Endodermal cell (in vitro differentiated cells): ENCODE measurements around the gene GNAT1. TPM values are rescaled to one million over a fixed set of nuclear protein-coding genes. Genes with fewer than 3 reads are reported as not detected.
A peak's percentile ranks its signal among the peaks of the same experiment; 100 is the strongest.

Source experiments
- DNase-seq: peaks from one replicate; pipeline ENCODE4 v3.0.0-alpha.2; 2017
- H3K27ac ChIP-seq: 2 replicates; pipeline ENCODE4 v1.5.1; 2013; ENCODE audit warnings: mild to moderate bottlenecking, low read depth, low read length, moderate library complexity
- H3K27me3 ChIP-seq: 2 replicates; pipeline ENCODE4 v1.6.1; 2013; ENCODE audit warnings: mild to moderate bottlenecking, low read length, moderate library complexity; ENCODE audit not compliant: insufficient read depth, control insufficient read depth, poor library complexity, severe bottlenecking
- H3K36me3 ChIP-seq: 2 replicates; pipeline ENCODE4 v1.7.0; 2013; ENCODE audit warnings: mild to moderate bottlenecking, low read length, moderate library complexity; ENCODE audit not compliant: control insufficient read depth, insufficient read depth
- H3K4me1 ChIP-seq: one replicate; pipeline ENCODE4 v1.7.0; 2013; ENCODE audit warnings: low read length; ENCODE audit not compliant: control insufficient read depth, insufficient read depth
- H3K4me3 ChIP-seq: 2 replicates; pipeline ENCODE4 v1.5.1; 2013; ENCODE audit warnings: mild to moderate bottlenecking, low read length, moderate library complexity
- H3K9ac ChIP-seq: 2 replicates; pipeline ENCODE4 v1.6.1; 2013; ENCODE audit warnings: mild to moderate bottlenecking, low read length, moderate library complexity; ENCODE audit not compliant: poor library complexity, severe bottlenecking; ENCODE audit errors: extremely low read depth
- H3K9me3 ChIP-seq: 2 replicates; pipeline ENCODE4 v1.6.1; 2013; ENCODE audit warnings: mild to moderate bottlenecking, low read length, moderate library complexity; ENCODE audit not compliant: control insufficient read depth
- H3K27ac Mint-ChIP-seq: 2 replicates; pipeline ENCODE4 v1.8.0; 2020; ENCODE audit warnings: mixed read lengths
- H3K27me3 Mint-ChIP-seq: 2 replicates; pipeline ENCODE4 v1.8.0; 2021; ENCODE audit warnings: mild to moderate bottlenecking, mixed read lengths; ENCODE audit not compliant: insufficient read depth
- H3K36me3 Mint-ChIP-seq: 2 replicates; pipeline ENCODE4 v1.8.0; 2020; ENCODE audit warnings: low read depth, mixed read lengths
- H3K4me1 Mint-ChIP-seq: 2 replicates; pipeline ENCODE4 v1.8.0; 2020; ENCODE audit warnings: mixed read lengths
- H3K4me3 Mint-ChIP-seq: 2 replicates; pipeline ENCODE4 v1.8.0; 2020; ENCODE audit warnings: mild to moderate bottlenecking, moderate library complexity, mixed read lengths
- H3K9me3 Mint-ChIP-seq: 2 replicates; pipeline ENCODE4 v1.8.0; 2020; ENCODE audit warnings: mild to moderate bottlenecking, mixed read lengths
- WGBS, 2 experiments: methylation state at CpG; one replicate each; pipeline versions ENCODE4 v1.1.5 to v1.1.7; 2013; ENCODE audit warnings: missing lambda C conversion rate in 2 of 2, mixed read lengths in 1 of 2; ENCODE audit not compliant: insufficient coverage in 1 of 2, insufficient read length in 1 of 2; 5-methylcytosine and 5-hydroxymethylcytosine counted together
- total RNA-seq, 2 donors: library from RNA; stranded (reverse); fragmentation: NEBNext Ultra II Directional in 1 of 2; extraction: Animal tissue kit (Norgen Biotek cat#: 25700) in 1 of 2; gene quantifications; 2 replicates in 1 of 2; 3 replicates in 1 of 2; pipeline ENCODE4 v1.2.1, GENCODE V29; 2021
- TF ChIP-seq, protein P1 (sequence below): fragments of 200-600 bp; sonication (generic); conservative IDR thresholded peaks from 2 replicates; pipeline ENCODE4 v1.5.0; 2021; ENCODE audit warnings: antibody characterized with exemption, mild to moderate bottlenecking

The GNAT1 gene
- total RNA-seq, 2 donors from 2014 or later, result 0.42 to 1.2 TPM

DNA sequence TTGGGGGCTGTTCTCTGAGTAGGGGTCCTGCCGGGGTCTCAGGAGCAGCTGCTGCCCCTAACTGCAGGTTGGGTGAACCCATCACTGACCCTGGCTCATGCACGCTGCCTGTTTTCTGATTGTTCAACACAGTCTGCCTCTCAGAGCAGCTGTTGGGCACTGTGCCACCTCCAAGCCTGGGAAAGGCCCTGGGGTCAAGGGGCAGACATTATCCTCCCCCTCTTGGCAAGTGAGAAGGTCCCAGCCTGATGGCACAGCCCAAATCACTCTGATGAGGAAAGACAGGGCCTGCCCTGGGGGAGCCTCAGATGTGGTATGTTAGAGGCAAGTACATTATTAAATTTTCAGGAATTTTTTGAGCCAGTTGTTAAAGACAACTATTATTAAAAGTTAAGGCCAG, 14.1 kb upstream of the GNAT1 start:
- TF ChIP-seq, protein P1, sequence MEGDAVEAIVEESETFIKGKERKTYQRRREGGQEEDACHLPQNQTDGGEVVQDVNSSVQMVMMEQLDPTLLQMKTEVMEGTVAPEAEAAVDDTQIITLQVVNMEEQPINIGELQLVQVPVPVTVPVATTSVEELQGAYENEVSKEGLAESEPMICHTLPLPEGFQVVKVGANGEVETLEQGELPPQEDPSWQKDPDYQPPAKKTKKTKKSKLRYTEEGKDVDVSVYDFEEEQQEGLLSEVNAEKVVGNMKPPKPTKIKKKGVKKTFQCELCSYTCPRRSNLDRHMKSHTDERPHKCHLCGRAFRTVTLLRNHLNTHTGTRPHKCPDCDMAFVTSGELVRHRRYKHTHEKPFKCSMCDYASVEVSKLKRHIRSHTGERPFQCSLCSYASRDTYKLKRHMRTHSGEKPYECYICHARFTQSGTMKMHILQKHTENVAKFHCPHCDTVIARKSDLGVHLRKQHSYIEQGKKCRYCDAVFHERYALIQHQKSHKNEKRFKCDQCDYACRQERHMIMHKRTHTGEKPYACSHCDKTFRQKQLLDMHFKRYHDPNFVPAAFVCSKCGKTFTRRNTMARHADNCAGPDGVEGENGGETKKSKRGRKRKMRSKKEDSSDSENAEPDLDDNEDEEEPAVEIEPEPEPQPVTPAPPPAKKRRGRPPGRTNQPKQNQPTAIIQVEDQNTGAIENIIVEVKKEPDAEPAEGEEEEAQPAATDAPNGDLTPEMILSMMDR, result no peak
- Histone ChIP-seq H3K9ac (no peak overlapping the region), H3K27ac (no peak overlapping the region), H3K4me1 (peaks cover 3% of the 10 kb centered on the region), H3K36me3 (peaks cover 5% of the 10 kb centered on the region), H3K4me3 (no peak overlapping the region), H3K9me3 (no peaks in the 10 kb centered on the region), H3K27me3 (no peaks in the 10 kb centered on the region)
- Mint-ChIP-seq H3K27ac (no peak overlapping the region), H3K4me3 (no peak overlapping the region), H3K9me3 (no peaks in the 10 kb centered on the region), H3K4me1 (peaks cover 12% of the 10 kb centered on the region), H3K27me3 (peaks cover 3% of the 10 kb centered on the region), H3K36me3 (peaks cover 45% of the 10 kb centered on the region)
- no peak for DNase-seq
- 94% methylated on average over 2 of the region's 2 CpGs; no CpG with 5 or more reads in 1 of the 2 experiments for WGBS, 2 experiments

DNA sequence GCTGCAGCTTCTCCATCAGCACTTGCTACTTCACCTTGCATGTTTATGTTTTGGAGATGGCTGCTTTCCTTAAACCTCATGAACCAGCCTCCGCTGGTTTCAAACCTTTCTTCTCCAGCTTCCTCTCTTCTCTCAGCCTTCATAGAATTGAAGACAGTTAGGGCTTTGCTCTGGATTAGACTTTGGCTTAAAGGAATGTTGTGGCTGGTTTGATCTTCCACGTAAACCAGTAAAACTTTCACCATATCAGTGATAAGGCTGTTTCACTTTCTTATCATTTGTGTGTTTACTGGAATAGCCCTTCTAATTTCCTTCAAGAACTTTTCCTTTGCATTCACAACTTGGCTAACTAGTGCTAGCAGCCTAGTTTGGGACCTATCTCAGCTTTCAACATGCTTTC, 11.7 kb upstream of the GNAT1 start:
- Mint-ChIP-seq H3K36me3 (peaks cover 54% of the 10 kb centered on the region), H3K9me3 (no peaks in the 10 kb centered on the region), H3K27me3 (peaks cover 8% of the 10 kb centered on the region), H3K4me3 (no peak overlapping the region), H3K4me1 (peaks cover 13% of the 10 kb centered on the region), H3K27ac (peak overlapping the region; percentile 10)
- TF ChIP-seq, protein P1, result no peak
- H3K4me1 ChIP-seq, result peaks cover 6% of the 10 kb centered on the region
- no peaks in the 10 kb centered on the region for H3K9me3 ChIP-seq
- peaks cover under 1% of the 10 kb centered on the region for H3K36me3 ChIP-seq
- no peak for DNase-seq
- H3K27ac ChIP-seq, result no peak overlapping the region
- no peaks in the 10 kb centered on the region for H3K27me3 ChIP-seq
- 40 to 52% methylated on average over 2 of the region's 2 CpGs for WGBS, 2 experiments
- no peak overlapping the region for H3K4me3 ChIP-seq
- H3K9ac ChIP-seq, result no peak overlapping the region

DNA sequence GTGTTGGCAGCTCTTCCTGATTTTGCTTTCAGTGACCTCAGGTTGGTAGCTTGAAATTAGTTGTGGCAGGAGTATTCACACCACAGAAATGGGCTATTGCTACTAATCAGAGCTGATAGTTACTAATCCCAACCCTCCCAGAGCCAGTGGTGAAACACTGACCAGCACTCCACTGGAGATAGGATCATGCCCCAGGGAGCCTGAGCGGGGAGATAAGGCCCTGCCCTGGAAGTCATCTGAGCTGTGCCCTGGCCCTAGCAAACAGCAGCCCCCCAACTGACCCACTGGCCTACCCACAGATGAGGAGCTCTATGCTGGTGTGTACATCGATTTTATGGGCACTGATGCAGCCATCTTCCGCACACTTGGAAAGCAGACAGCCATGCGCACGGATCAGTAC, 9.4 kb upstream of the GNAT1 start:
- DNase-seq, result no peak
- TF ChIP-seq, protein P1, result no peak
- no peak overlapping the region for H3K4me3 ChIP-seq
- H3K9me3 ChIP-seq, result no peaks in the 10 kb centered on the region
- no peak overlapping the region for H3K27ac ChIP-seq
- H3K9ac ChIP-seq, result no peak overlapping the region
- Mint-ChIP-seq H3K9me3 (no peaks in the 10 kb centered on the region), H3K36me3 (peaks cover 46% of the 10 kb centered on the region), H3K4me3 (no peak overlapping the region), H3K4me1 (peaks cover 13% of the 10 kb centered on the region), H3K27ac (no peak overlapping the region), H3K27me3 (peaks cover 8% of the 10 kb centered on the region)
- no peaks in the 10 kb centered on the region for H3K27me3 ChIP-seq
- WGBS, 2 experiments, result 82 to 98% methylated on average over 5 of the region's 5 CpGs
- no peaks in the 10 kb centered on the region for H3K36me3 ChIP-seq
- H3K4me1 ChIP-seq, result peaks cover 6% of the 10 kb centered on the region
